ENCODE results near the gene ZBTB44.

GRCh38 chr11:130209128-130209932 lies 105.4 kb downstream of the ZBTB44 start:
- TF ChIP-seq CTCF (conservative IDR thresholded peaks at IDR 0.05 in 1 of 2, IDR thresholded peaks at IDR 0.05 in 1 of 2; ENCODE audit: low read depth in 1 of 2, low read length in 2 of 2) (no peak), EZH2 (IDR thresholded peaks at IDR 0.05; ENCODE audit: low read length, missing control alignments) (no peak)

Measured in fibroblast of lung (primary cell).